Medulla oblongata (tissue), 1 donor: Measurements from ENCODE around the gene OTUD7B.
A peak's percentile ranks its signal among the peaks of the same experiment; 100 is the strongest.
"Not testable (repeated sequence)": the region's sequence is repeated elsewhere in the genome, so short reads cannot be mapped to it uniquely, and the experiment has no call there.

Source experiments
- DNase-seq: peaks from one replicate; pipeline ENCODE4 v3.0.0-alpha.2; 2015; ENCODE audit errors: extremely low spot score

OTUD7B gene

DNA sequence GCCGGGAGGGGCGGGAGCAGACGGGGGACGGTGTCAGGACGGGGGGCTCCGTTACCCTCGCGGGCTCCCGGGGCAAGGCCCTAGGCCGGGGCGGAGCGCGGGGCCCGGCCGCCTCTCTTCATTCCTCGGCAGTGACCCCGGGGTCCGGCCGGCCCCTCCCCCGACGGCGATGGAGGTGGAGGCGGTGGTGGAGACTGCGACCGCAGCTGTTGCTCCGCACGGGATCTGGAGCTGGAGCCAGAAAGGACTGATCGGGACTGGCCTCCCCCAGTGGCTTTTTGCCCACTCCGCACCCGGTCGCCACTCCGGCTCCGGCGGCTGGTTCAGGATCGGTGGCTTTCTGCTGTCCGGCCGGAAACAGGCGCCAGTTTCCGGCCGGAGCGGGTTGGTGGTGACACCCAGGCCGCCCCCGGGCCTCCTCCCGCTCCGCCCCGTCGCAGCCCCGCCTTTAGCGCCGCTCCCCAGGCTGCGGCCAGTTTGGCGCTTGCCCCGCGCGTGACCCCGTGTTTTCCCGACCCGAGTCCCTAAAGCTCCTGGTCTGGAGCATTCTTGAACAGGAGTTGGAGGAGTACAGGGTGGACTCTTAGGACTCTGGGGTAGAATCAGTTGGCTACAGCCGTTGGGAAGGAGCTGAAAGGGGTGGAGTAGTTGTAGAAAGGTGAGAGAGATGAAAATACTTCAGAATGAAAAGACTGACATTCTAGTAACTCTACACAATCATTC lies at the start of gene OTUD7B:
Gene OTUD7B, minus strand, starts transcription at position 334 of the 723 bp plus-strand sequence. CDS start 33,216 bp downstream, outside the sequence.
- peak; percentile 93 for DNase-seq

DNA sequence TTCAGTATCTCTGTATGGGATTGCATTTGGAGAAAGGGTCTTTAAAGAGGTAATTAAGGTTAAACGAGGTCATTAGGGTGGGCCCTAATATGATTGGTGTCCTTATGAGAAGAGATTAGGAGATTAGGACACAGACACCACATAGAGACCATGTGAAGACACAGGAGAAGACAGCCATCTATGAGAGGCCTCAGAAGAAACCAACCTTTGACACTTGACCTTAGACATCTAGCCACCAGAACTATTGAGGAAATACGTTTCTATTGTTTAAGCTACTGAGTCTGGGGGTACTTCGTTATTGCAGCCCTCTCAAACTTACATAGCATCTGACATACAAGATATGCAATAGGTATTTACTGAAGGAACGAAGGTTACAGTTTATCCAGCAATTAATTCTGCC lies 49.7 kb upstream of the OTUD7B start:
- no peak for DNase-seq

GRCh38 chr1:150056407-150056806 lies 45.9 kb upstream of the OTUD7B start:
- no peak for DNase-seq

GRCh38 chr1:150055507-150055906 lies 45.0 kb upstream of the OTUD7B start:
- DNase-seq = not testable (repeated sequence)

- no peak for DNase-seq
These were observed 43.4 kb upstream of the OTUD7B start for GRCh38 chr1:150053926-150054325.

DNA sequence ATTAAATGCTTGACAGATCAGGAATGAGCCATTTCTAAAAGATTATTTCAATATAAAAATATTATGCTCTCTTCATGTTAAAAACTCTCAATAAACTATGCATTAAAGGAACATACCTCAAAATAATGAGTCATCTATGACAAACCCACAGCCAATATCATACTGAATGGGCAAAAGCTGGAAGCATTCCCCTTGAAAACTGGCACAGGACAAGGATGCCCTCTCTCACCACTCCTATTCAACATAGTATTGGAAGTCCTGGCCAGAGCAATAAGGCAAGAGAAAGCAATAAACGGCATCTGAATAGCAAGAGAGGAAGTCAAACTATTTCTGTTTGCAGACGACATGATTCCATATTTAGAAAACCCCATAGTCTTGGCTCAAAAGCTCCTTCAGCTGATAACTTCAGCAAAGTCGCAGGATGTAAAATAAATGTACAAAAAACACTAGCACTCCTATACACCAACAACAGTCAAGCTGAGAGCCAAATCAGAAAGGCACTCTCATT lies 41.4 kb upstream of the OTUD7B start:
- DNase-seq = not testable (repeated sequence)

DNA sequence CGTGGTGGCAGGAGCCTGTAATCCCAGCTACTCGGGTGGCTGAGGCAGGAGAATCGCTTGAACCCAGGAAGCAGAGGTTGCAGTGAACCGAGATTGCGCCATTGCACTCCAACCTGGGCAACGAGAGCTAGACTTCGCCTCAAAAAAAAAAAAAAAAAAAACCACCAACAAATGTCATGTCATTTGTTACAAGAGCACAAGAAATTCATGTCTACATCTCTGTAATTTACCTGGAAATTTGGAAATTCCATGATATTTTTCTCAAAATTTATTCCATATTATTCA lies 40.5 kb upstream of the OTUD7B start:
- no peak for DNase-seq

- DNase-seq = no peak
These were observed 39.4 kb upstream of the OTUD7B start for GRCh38 chr1:150049926-150050325.

- peak; percentile 23 for DNase-seq
These were observed 23.8 kb upstream of the OTUD7B start for GRCh38 chr1:150034336-150034735.

GRCh38 chr1:150028322-150028721 lies 17.8 kb upstream of the OTUD7B start:
- DNase-seq = no peak

DNA sequence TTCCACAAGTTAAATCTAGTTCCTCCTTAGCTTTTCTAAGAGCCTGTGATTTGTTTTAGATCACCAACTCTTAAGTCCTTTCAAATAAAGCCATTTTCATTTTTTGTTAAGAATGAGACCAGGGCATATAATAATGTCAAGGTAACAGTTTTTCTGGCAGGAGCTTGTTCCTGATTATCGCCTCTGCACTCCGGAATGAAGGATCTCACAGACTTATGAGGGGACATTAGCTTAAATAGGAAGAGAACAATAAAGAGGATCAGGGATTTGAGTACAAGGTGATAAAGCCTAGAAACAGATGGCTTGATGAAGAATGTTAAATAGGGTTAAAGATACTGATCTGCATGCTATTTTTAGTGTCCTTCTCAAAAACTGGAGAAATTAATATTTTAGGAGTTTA lies 13.6 kb upstream of the OTUD7B start:
- no peak for DNase-seq

DNA sequence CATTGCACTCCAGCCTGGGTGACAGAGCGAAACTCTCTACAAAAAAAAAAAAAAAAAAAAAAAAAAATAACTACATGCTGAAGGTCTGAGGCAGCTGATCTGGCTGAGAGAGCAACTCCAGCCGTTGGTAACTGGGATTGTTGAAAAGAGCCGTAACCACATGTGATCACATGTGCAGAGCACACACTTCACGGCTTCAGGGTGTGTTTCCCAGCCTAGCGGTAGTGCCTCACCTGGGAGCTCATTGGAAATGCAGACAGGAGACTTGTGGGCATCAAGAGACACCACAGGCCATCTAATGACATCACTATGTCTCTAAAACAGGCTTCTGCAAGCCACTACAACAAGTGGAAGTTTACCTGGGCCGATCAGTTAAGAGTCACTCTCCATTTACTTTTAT lies 11.8 kb upstream of the OTUD7B start:
- no peak for DNase-seq

DNA sequence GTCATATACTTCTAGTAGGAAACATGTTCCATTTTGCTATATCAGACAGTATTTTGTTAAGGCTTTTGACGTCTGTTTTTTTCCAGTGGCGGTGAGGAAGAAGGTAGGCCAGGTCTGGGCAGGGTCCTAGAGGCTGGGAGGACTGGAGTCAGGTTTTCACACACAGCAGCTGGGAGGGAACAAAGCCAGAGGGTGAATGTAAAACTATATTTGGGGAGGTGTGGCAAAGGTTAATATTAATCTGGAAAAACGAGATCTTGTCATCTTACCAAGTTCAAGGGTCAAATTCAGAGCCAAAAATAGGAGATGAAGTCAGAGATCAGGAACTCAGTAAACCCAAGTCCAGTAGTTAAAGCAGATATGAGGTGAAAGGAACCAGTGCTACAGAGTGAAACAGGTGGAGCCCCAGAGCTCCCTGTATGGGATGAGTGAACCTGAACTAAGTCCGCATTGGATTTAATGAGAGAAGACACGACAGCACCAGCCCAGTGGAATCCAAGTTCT lies 10.7 kb upstream of the OTUD7B start:
- no peak for DNase-seq

GRCh38 chr1:150020711-150021110 lies 10.2 kb upstream of the OTUD7B start:
- DNase-seq = no peak

GRCh38 chr1:150018165-150018564 lies 7.6 kb upstream of the OTUD7B start:
- DNase-seq = no peak

- no peak for DNase-seq
These were observed 6.8 kb upstream of the OTUD7B start for GRCh38 chr1:150017206-150017750.

DNA sequence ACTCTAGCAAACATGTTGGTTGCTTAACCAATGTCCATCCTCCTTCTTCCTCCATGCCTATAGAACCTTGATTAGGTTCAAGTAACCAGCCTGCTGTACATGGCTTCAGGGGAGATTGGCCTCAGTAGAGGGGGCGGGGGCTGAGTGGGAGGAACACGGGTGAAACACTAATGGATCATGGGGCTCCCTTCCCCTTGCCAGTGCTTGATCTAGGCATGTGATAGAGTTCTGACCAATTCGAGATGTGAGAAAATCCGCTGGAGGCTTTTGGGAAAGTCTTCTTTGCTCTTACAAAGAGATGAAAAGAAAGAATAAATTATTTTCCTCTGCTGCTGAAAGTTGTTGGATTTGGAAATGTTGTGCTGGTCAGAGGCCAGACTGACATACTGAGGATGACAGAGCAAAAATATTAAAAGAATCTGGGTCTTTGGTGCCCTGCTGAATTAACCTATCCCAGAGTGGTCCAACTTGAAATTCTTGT lies 5.2 kb upstream of the OTUD7B start:
- DNase-seq = peak; percentile 38

- peak; percentile 95 for DNase-seq
These were observed 2.1 kb upstream of the OTUD7B start for GRCh38 chr1:150012611-150013010.

DNA sequence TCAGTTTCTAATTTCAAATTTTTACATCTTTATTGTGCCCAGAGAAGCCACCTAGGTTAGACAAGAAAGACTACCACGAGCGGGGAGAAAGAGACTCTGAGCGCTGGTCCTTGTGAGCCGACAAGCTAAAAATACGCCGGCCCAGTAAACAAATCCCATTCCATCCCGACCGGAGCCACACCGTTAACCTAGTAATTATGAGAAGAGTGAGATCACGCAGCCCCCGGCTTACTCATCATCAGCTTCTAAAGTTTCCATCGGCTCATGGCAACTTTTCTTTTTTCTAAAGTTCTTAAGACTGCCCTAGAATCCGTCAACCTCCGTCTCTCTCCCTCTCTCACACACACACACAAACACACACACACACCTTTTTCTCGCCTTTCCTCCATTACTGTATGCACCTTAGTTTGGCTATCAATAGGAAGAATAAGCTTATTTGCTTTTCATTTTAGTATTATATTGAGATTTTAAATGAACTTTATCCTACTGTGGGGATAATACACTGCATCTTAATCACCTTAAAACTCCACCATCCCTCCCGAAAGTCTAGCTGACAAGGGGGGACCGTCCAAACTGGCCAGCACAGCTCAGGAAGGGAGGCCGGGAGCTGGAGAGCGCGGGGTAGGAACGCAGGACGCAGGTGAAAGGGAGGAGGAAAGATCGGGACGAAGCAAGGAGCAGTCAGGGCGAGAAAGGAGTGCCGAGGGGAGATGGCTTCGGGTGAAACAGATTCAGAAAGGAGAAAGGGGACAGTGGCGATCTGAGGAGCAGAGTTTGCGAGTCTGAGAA lies 728 bp downstream of the OTUD7B start:
- DNase-seq = peak; percentile 69

- no peak for DNase-seq
These were observed 1.8 kb downstream of the OTUD7B start for GRCh38 chr1:150008699-150009098.

GRCh38 chr1:150006881-150007421 lies 3.6 kb downstream of the OTUD7B start:
- peak; percentile 77 for DNase-seq

GRCh38 chr1:150005606-150006005 lies 4.9 kb downstream of the OTUD7B start:
- DNase-seq = peak; percentile 43
